GM21423 (cell line): Measurements from ENCODE around the gene IP6K1.
A peak's percentile ranks its signal among the peaks of the same experiment; 100 is the strongest.
"Not testable (repeated sequence)": the region's sequence is repeated elsewhere in the genome, so short reads cannot be mapped to it uniquely, and the experiment has no call there.

ENCODE experiments used
- ATAC-seq: cut with Tn5 transposase; IDR thresholded peaks from one replicate; pipeline ENCODE4 v1.9.1; 2021; ENCODE audit warnings: mild to moderate bottlenecking, moderate library complexity; ENCODE audit not compliant: unreplicated experiment

Gene IP6K1

GRCh38 chr3:49794926-49795905, 8.9 kb upstream of the IP6K1 start:
- no peak for ATAC-seq

GRCh38 chr3:49794431-49794830, 8.1 kb upstream of the IP6K1 start:
- ATAC-seq, result no peak

- no peak for ATAC-seq
These were observed 7.2 kb upstream of the IP6K1 start for GRCh38 chr3:49793486-49794085.

GRCh38 chr3:49792371-49793150, 6.2 kb upstream of the IP6K1 start:
- no peak for ATAC-seq

- ATAC-seq, result no peak
These were observed 5.2 kb upstream of the IP6K1 start for GRCh38 chr3:49791571-49791970.

GRCh38 chr3:49790626-49791411, 4.5 kb upstream of the IP6K1 start:
- no peak for ATAC-seq

GRCh38 chr3:49788056-49788455, 1.7 kb upstream of the IP6K1 start:
- no peak for ATAC-seq

- no peak for ATAC-seq
These were observed 1.2 kb upstream of the IP6K1 start for GRCh38 chr3:49787536-49787935.

- no peak for ATAC-seq
These were observed 781 bp upstream of the IP6K1 start for GRCh38 chr3:49787182-49787464.

GRCh38 chr3:49785565-49786356, 581 bp downstream of the IP6K1 start:
- ATAC-seq, result peak; percentile 39

GRCh38 chr3:49782277-49782676, 4.1 kb downstream of the IP6K1 start:
- ATAC-seq, result not testable (repeated sequence)

GRCh38 chr3:49781415-49782199, 4.7 kb downstream of the IP6K1 start:
- ATAC-seq, result no peak

GRCh38 chr3:49780975-49781365, 5.4 kb downstream of the IP6K1 start:
- ATAC-seq, result not testable (repeated sequence)

- no peak for ATAC-seq
These were observed 6.0 kb downstream of the IP6K1 start for GRCh38 chr3:49780080-49780974.

- ATAC-seq, result no peak
These were observed 6.8 kb downstream of the IP6K1 start for GRCh38 chr3:49779358-49780079.

- not testable (repeated sequence) for ATAC-seq
These were observed 10.2 kb downstream of the IP6K1 start for GRCh38 chr3:49776101-49776500.

GRCh38 chr3:49775538-49775937, 10.8 kb downstream of the IP6K1 start:
- ATAC-seq, result no peak

- no peak for ATAC-seq
These were observed 13.6 kb downstream of the IP6K1 start for GRCh38 chr3:49772703-49773102.
